ENCODE measurements around the gene CAPN13.

CAPN13 gene

DNA sequence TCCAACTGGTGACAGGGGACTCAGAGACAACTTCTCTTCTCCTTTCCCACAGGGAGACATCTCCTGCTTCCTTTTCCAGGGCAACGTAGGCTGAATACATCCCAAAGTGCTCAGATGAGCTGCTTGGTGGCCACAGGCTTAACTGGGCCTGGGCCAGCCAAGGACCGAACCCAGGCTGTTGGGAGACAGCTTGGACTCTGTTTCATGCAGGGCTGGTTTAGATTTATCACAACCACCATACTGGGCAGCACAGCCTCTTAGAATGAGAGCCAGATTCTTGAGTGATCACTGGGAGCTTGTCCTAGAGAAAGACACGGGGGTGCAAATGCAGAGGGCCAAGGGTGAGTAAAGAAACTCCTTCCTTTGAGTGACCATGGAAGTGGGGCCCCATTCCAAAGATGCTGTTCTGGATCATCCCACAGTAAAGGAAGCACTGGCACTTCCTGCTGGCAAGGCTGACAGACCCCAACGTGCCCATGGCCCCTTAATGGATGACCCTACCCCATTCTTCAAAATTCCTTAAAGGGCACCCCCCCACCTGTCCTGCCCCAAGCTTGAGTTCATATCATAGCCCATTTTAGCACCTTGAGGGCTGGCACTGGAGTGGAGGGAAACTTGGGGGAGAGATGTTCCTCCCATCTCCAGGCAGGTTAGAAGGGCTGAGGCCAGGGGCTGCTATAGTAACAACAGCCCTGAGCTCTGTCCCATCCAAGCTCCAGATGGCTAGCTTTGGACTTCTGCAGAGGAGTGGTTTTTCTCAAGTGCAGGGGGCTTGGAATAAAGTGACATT is 84.1 kb downstream of the CAPN13 start:
- H4K20me1 ChIP-seq (ENCODE audit: control insufficient read depth, insufficient read depth, low read depth, low read length), result no peaks in the 10 kb centered on the region
- H3K27me3 ChIP-seq (ENCODE audit: control insufficient read depth, low read length), result peaks cover 9% of the 10 kb centered on the region
- H3K4me3 ChIP-seq (ENCODE audit: low read length), result no peak overlapping the region
- H3K36me3 ChIP-seq (ENCODE audit: control insufficient read depth, low read length), result no peaks in the 10 kb centered on the region
- no peaks in the 10 kb centered on the region for H3K9me3 ChIP-seq (ENCODE audit: control insufficient read depth, insufficient read depth, low read length)
- no peak overlapping the region for H3K4me2 ChIP-seq (ENCODE audit: low read length)
- no peaks in the 10 kb centered on the region for H3K79me2 ChIP-seq (ENCODE audit: control insufficient read depth, low read length)
- H3F3A ChIP-seq (ENCODE audit: control insufficient read depth, insufficient read depth), result no peaks in the 10 kb centered on the region
- no peak overlapping the region for H3K27ac ChIP-seq (ENCODE audit: low read depth, low read length)
- no peaks in the 10 kb centered on the region for H3K4me1 ChIP-seq (ENCODE audit: control insufficient read depth, low read length)
- no peaks in the 10 kb centered on the region for H3K9me2 ChIP-seq (replicated peaks; ENCODE audit: control insufficient read depth, low read length)
- no peak for TF ChIP-seq EZH2phosphoT487 (IDR thresholded peaks at IDR 0.05; ENCODE audit: borderline replicate concordance, low read length)
- TF ChIP-seq, protein P1, sequence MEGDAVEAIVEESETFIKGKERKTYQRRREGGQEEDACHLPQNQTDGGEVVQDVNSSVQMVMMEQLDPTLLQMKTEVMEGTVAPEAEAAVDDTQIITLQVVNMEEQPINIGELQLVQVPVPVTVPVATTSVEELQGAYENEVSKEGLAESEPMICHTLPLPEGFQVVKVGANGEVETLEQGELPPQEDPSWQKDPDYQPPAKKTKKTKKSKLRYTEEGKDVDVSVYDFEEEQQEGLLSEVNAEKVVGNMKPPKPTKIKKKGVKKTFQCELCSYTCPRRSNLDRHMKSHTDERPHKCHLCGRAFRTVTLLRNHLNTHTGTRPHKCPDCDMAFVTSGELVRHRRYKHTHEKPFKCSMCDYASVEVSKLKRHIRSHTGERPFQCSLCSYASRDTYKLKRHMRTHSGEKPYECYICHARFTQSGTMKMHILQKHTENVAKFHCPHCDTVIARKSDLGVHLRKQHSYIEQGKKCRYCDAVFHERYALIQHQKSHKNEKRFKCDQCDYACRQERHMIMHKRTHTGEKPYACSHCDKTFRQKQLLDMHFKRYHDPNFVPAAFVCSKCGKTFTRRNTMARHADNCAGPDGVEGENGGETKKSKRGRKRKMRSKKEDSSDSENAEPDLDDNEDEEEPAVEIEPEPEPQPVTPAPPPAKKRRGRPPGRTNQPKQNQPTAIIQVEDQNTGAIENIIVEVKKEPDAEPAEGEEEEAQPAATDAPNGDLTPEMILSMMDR (IDR thresholded peaks at IDR 0.05; ENCODE audit: low read depth, low read length, poor library complexity, severe bottlenecking), result no peak

DNA sequence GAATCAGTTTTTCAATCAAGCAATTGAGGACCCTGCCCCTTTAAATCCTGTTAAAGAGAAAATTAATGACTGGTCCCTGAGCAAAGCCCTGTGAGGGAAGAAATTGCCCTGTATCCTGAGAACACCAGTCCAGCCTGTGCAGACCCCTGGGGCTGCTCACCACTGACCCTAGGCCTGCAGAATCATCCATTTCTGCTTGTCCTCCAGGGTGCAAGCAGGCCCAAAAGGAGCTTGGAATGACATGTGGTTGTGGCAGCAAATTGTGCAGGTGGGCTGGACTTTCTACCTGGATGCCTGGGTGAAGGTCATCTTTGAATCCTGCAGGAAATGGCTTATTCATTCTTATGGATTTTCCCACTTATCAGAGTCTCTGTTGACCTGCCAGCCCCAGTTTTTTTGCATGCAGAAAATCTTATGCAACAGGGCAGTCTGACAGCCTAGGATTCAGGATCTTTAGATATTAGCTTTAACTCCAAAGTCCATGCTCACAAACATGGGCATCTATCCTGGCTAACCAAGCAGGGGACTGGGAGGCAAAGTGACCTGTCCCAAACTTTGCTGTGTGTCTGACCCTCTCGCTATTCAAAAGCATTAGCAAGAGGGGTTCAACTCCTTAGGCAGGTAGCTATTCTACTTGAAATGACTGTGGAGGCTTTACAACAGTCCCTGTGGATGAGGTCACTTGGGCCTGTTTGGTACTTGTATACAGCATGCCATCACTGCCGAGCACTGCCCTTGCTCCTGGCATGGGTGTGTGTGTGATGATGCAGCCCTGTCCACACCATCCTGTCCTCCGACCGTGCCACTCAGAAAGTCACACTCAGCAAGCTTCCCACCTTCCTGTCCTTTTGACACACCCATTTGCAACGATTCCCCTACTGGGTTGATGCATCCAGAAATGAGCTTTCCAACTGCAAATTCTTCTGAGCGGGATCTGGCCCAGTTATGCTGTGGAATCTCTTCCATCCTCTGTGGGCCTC is 85.3 kb downstream of the CAPN13 start:
- Histone ChIP-seq H3K4me2 (ENCODE audit: low read length) (no peak overlapping the region), H3K9me3 (ENCODE audit: control insufficient read depth, insufficient read depth, low read length) (no peaks in the 10 kb centered on the region), H3K27ac (ENCODE audit: low read depth, low read length) (no peak overlapping the region), H3K4me3 (ENCODE audit: low read length) (no peak overlapping the region), H3F3A (ENCODE audit: control insufficient read depth, insufficient read depth) (no peaks in the 10 kb centered on the region), H3K4me1 (ENCODE audit: control insufficient read depth, low read length) (no peaks in the 10 kb centered on the region), H3K9me2 (replicated peaks; ENCODE audit: control insufficient read depth, low read length) (no peaks in the 10 kb centered on the region), H3K36me3 (ENCODE audit: control insufficient read depth, low read length) (no peaks in the 10 kb centered on the region), H4K20me1 (ENCODE audit: control insufficient read depth, insufficient read depth, low read depth, low read length) (no peaks in the 10 kb centered on the region), H3K27me3 (ENCODE audit: control insufficient read depth, low read length) (peaks cover 9% of the 10 kb centered on the region), H3K79me2 (ENCODE audit: control insufficient read depth, low read length) (no peaks in the 10 kb centered on the region)
- TF ChIP-seq, protein P1 (IDR thresholded peaks at IDR 0.05; ENCODE audit: low read depth, low read length, poor library complexity, severe bottlenecking), result no peak
- no peak for TF ChIP-seq EZH2phosphoT487 (IDR thresholded peaks at IDR 0.05; ENCODE audit: borderline replicate concordance, low read length)

DNA sequence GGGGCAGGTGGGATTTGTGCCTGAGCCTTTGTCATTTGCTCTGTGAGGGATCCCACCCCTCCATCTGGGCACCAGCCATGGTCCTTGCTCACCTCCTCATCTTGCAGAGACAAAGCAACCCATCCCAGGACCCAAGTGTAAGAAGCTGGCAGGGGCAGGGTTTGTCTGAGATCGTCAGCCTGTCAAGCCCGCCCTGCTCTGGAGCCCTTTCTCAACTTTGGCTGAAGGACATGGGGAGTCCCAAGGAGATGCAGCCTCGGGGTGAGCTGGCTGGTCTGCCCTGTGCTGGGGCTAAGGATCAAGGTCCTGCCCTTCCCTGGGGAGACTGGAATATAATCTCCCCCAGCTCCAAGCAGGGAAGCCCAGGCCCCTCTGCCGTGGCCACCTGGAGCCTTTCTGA is 86.0 kb downstream of the CAPN13 start:
- no peaks in the 10 kb centered on the region for H3K9me3 ChIP-seq (ENCODE audit: control insufficient read depth, insufficient read depth, low read length)
- peaks cover 10% of the 10 kb centered on the region for H3K27me3 ChIP-seq (ENCODE audit: control insufficient read depth, low read length)
- no peaks in the 10 kb centered on the region for H3K79me2 ChIP-seq (ENCODE audit: control insufficient read depth, low read length)
- no peak overlapping the region for H3K4me3 ChIP-seq (ENCODE audit: low read length)
- no peaks in the 10 kb centered on the region for H3K4me1 ChIP-seq (ENCODE audit: control insufficient read depth, low read length)
- no peaks in the 10 kb centered on the region for H3K9me2 ChIP-seq (replicated peaks; ENCODE audit: control insufficient read depth, low read length)
- H3F3A ChIP-seq (ENCODE audit: control insufficient read depth, insufficient read depth), result no peaks in the 10 kb centered on the region
- no peaks in the 10 kb centered on the region for H4K20me1 ChIP-seq (ENCODE audit: control insufficient read depth, insufficient read depth, low read depth, low read length)
- H3K4me2 ChIP-seq (ENCODE audit: low read length), result no peak overlapping the region
- H3K36me3 ChIP-seq (ENCODE audit: control insufficient read depth, low read length), result no peaks in the 10 kb centered on the region
- no peak overlapping the region for H3K27ac ChIP-seq (ENCODE audit: low read depth, low read length)
- no peak for TF ChIP-seq EZH2phosphoT487 (IDR thresholded peaks at IDR 0.05; ENCODE audit: borderline replicate concordance, low read length)
- TF ChIP-seq, protein P1 (IDR thresholded peaks at IDR 0.05; ENCODE audit: low read depth, low read length, poor library complexity, severe bottlenecking), result no peak
